NCI-H2107 treated with DMSO at 0.1 percent for 48 hours (cell line): ENCODE data around the gene MARK4.
A peak's percentile ranks its signal among the peaks of the same experiment; 100 is the strongest.
"Not testable (repeated sequence)": the region's sequence is repeated elsewhere in the genome, so short reads cannot be mapped to it uniquely, and the experiment has no call there.

Source experiments
- DNase-seq: peaks from one replicate; lab custom pipeline; 2025; ENCODE audit not compliant: unreplicated experiment; lab: John Stamatoyannopoulos, UW

Gene MARK4

DNA sequence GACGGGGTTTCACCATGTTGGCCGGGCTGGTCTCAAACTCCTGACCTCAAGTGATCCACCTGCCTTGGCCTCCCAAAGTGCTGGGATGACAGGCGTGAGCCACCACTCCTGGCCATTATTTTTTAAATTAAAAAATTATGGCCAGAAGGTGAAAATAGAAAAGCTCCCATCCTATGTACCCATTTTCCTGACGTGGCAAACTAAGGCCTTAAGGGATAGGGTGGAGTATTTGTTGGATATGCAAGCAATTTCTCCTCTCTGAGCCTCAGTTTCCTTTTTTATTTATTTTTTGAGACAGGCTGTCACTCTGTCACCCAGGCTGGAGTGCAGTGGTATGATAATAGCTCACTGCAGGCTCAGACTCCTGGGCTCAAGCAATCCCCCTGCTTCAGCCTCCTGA is 83.8 kb downstream of the MARK4 start:
- not testable (repeated sequence) for DNase-seq

DNA sequence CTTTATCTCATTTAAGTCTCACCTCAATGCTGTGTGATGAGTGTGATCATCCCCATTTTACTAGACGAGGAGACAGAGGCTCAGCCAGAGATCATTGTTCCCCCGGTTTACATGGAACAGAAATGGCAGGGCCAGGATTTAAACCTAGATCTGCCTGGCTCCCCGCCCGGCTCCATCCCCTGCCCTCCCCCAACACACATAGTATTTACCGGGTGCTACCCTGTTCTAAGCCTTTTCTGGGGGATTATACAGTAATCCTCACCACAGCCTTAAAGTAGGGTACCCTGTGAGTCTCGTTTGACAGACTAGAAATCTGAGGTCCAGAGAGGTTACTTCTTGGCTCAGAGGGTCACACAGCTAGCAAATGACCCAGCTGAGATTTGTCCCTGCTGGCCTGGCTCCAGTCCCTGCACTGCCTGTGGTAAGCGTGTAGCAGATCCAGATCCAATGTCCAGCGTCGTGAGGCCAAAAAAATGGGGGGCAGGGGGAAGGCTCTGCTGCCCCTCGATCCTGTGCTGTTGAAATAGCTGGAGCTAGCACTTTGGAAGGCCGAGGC is 85.7 kb downstream of the MARK4 start:
- DNase-seq = no peak

DNA sequence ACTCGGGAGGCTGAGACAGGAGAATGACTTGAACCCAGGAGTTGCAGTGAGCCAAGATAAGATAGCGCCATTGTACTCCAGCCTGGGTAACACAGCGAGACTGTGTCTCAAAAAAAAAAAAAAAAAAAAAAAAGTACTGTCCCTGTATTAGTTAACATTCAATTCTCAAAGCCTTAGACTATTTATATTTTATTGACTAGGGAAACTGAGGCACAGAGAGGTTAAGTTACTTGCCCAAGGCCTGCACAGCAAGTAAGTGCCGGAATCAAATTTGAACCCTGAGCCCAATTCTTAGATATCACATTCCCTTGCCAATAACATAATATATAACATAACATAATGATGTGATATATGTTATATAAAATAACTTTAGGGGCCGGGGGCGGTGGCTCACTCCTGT is 88.6 kb downstream of the MARK4 start:
- no peak for DNase-seq

DNA sequence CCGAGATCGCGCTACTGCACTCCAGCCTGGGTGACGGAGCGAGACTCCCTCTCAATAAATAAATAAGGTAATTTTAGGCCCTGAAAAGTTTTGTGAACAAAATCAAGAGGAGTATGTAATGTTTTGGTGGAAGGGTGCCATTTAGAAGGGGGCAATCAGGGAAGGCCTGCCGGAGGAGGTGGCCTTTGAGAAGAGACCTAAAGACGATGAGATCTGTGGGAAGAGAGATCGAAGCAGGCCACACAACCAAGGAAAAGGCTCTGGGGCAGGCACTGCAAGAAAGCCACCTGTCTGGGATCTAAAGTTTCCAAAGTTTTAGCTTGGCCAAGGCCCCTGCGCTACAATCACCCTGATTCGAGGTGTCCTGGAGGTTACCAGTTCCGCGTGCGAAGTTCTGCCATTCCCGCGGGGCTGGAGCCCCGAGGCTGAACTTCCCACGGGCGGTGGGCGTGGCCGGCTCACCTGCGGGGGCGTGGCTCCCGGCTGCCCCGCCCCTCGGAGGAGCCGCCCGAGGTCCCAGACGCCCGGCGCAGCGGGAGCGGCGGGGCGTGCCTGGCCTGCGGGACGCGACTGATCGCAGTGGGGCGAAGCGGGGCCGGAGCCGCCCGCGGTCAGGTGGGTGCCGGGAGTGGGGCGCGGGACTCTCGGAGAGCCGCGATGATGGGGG is 89.3 kb downstream of the MARK4 start, which contains the start of gene KLC3:
TSS of gene KLC3 (plus strand) at position 519 of the 667 bp plus-strand sequence. CDS start 4,792 bp downstream, outside the sequence.
- no peak for DNase-seq

DNA sequence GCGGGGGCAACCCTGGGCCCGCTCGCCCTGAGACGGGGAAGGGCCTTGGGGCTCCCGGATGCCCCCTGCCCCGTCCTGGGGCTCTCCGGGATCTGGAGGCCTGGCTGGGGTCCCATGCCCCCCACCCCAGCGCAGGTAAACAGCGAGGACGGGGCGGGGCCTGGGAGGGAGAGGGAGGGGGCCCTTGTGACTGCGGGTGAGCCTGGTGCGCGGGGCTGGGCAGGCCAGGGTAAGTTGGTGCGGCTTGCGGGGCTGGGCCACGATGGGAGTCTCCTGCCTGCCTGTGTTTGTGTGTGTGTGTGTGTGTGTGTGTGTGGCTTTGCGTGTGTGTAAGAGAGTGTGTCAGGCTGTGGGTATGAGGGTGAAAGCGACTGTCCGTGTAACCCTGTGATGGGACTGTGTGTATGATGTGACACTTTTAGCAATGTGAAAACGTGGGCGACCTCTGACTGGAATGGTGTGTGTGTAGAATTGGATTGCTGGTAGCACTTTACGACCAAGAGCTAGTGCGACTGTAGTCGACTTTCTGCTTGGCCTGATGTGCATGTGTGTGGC is 89.9 kb downstream of the MARK4 start:
- DNase-seq = no peak

DNA sequence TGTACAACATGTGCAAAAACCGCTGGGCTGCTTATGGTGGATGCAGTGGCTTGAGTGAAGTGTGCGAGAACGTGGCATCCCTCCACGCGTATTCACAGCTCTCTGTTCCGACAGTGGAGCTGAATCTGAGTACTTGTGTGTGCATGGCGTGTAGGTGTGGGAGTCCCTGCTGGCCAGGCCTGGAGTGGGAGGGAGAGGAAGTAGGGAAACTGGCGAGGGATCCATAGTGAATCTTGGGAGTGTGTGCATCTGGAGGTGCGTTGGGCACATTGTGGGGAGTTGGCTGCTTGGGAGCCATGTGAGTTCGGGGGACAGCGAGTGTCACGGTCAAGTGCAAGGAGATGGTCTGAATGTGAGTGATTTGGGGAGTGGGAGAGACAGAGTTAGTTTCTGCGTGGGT is 91.8 kb downstream of the MARK4 start:
- no peak for DNase-seq

DNA sequence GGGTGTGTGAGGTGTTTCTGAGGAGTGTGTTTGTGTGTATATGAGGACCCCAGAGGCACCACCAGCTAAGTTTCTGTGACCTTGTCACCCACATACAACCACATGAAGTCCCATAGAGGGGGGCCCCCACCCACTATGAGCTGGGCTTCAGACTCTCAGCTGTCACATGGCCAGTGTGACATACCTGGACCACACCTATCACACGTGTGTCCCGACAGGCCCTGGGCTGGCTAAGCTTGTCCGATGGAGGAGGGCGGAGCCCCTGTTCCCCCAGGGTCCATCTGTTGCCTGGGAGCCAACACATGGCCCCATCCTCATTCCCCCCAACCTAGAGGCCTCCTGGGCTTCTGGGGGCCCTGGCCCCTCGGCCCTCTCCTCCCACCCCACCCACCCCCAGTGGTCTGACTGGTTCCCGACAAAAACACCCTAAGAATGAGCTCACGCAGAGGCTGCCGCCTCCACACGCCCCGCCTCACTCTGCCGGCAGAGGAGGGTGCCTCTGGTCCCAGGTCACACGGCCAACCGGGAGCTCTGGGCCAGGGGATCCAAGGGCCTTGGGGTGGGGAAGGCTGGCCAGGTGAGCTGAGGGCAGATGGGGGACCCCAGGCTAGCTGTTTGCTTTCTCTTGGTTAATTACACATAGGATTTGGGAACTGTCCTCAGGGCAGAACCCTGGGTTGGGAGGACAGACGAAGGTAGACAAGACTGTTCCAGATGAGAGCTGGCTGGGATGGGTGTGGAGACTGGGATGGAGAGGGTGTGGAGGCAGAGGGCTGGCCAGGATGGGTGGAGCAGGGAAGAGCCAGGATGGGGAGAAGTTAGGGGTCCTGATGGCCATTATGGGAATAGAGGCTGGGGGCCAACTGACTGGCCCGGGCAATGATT is 93.8 kb downstream of the MARK4 start:
- DNase-seq = no peak

DNA sequence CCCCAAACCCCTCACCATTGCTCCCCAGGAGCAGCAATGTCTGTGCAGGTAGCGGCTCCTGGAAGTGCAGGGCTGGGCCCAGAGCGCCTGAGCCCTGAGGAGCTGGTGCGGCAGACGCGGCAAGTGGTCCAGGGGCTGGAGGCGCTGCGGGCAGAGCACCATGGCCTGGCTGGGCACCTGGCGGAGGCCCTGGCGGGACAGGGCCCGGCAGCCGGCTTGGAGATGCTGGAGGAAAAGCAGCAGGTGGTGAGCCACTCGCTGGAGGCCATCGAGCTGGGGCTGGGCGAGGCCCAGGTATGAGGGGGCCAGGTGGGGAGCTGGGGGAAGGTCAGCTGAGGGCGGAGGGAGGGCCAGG is 94.4 kb downstream of the MARK4 start:
- no peak for DNase-seq

DNA sequence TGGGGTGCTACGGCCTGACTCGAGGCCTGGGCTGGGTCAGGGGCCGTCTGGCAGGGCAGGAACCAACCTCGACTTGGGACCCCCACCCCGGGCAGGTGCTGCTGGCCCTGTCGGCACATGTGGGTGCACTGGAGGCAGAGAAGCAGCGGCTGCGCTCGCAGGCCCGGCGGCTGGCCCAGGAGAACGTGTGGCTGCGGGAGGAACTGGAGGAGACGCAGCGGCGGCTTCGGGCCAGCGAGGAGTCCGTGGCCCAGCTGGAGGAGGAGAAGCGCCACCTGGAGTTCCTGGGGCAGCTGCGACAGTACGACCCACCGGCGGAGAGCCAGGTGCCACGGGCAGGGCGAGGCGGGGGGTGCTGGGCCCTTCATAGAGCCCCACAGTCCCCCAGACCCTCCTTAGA is 95.4 kb downstream of the MARK4 start:
- DNase-seq = peak; percentile 26

DNA sequence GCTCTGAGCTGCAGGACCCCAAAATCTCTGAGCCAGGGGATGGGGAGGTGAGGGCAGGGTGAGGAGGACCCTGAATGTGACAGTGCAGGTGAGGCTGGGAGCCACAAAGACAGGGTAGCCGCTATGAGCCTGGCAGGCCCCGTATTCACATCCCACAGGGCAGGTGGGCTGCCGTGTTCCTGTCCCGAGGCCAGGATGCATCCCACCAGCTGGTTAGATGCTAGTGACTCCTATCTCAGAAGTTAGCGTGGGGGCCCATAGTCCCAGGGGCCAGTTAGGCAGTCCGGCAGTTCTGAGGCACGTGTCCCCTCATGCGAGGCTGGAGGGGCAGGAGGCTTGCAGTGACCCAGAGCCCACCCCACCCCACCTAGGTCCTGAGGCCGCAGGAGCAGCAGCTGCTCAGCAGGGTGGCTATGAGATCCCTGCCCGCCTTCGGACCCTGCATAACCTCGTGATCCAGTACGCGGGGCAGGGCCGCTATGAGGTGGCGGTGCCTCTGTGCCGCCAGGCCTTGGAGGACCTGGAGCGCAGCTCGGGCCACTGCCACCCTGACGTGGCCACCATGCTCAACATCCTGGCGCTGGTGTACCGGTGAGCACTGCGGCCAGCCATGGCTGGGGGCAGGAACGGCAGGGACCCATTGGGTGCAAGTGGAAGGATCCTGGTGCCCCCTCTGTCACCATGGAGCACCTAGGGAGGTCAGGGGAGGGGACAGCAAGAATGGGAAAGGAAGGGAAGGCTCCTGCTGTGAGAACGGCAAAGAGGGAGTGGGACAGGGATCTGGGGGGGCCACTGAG is 96.7 kb downstream of the MARK4 start:
- no peak for DNase-seq

DNA sequence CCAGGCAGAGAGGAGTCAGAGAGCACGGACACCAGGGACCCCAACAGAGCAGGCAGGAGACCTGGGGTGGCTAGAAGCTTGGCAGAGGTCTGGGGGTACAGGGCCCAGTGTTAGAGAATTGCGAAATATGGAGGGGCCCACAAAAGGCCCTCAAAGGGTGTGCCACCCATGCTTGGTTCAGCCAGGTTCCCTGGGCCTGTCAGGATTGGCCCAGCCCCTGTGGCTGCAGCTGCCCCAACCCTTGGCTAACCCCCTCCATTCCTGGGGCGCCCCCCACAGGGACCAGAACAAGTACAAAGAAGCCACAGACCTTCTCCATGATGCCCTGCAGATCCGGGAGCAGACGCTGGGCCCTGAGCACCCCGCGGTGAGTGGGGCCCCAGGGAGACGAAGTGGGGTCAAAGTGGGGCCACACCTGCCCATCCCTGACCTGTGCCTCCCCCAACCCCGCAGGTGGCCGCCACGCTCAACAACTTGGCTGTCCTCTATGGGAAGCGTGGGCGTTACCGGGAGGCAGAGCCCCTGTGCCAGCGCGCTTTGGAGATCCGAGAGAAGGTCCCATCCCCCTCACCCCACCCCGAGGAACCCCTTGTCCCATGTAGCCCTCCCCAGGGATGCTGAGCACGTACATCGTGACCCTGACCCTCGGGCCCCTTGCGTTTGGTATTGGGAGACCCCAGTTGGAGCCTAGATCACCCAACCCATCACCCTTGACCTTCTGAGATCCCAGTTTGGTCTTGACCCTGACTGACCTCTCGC is 97.5 kb downstream of the MARK4 start:
- DNase-seq = no peak

DNA sequence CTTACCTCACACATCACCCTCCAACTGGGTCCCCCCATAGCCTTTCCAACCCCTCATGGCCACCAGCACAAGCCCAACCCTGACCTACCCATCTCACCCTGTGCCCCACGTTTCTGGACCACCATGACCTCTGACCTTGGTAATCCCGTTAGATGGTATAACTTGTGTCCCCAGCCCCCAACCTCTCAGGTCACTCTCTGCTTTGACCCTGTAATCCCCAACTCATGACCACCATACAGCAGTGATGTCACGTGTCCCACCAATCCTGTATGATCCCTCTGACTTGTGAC is 98.0 kb downstream of the MARK4 start:
- DNase-seq = no peak

DNA sequence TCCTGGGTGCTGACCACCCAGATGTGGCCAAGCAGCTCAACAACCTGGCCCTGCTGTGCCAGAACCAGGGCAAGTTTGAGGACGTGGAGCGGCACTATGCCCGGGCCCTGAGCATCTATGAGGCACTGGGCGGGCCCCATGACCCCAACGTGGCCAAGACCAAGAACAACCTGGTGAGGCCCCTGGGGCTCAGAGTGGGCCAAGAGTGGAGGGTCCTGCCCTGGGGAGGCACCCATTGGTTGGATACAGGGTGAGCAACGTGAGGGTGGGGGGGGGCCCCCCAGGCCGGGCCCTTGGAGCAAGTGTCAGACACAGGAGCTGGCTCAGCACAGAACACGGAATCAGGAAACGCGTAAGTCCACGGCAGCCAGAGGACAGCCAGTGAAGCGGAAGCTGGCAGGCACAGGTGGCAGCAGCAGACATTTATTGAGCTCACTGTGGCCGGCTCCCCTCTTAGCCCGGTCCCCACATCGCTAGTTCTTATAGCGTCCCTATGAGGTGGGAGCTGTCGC is 98.4 kb downstream of the MARK4 start:
- no peak for DNase-seq

DNA sequence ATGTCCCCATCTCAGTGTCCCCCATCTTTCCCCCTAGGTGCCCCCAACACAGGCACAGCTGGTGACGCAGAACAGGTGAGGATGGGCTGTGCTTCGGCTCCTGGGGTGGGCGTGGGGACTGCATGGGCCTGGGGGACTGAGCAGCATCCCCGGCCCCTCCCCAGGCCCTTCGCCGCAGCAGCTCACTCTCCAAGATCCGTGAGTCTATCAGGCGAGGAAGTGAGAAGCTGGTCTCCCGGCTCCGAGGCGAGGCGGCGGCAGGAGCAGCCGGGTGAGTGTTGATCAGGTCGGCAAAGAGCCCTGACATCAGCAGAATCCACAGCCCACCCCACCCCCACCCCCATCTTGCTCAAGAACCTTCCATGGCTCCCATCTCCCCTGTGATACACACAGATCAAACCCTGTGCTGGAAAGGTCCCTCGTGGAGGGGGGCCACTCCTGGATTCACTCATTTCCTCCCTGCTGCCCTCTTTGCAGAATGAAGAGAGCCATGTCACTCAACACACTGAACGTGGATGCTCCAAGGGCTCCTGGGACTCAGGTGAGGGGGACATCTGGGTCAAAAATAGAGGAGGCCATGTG is 99.5 kb downstream of the MARK4 start:
- no peak for DNase-seq

DNA sequence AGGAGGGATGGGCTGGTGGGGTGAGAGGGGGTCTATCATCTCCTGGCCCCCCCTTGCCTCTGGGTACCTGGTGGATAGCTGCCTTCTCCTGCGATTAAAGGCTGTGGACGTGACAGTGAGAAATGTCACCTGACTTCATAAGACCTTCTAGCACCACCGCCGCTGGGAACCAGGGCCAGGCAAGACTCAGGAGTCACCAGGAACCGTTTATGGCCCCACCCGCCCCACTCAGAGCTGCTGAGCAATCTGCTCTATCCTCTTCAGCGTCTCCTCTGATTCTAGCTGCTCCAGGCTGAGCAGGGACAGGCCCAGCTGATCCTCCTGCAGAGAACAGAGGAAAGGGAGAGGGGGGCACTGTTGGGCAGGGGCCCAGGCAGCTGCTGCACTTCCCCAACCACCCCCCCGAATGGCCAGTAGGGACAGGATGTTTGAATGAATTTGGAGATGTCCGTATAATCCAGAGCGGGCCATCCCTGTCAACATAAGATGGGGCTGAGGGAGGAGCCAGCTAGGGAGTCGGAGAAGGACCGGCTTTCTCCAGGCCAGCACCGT is 100.4 kb downstream of the MARK4 start:
- DNase-seq = no peak

DNA sequence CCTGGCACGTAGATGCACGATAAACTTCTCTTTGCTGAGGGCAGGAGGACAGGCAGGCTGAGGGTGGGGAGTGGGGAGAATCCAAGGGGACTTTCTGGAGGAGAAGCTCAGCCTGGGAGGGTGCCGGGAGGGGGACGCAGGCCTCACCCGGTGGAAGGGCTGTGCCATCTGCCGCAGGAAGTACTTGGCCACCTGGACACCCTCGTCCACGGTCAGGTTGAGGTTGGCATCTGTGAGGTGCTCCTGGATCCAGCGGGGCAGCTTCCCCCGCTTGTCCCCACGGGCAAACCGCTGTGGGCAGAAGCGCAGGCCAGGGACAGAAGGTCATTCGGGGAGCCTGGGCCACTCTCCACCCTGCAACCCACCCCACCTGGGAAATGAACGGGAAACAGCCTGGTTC is 101.0 kb downstream of the MARK4 start:
- no peak for DNase-seq

DNA sequence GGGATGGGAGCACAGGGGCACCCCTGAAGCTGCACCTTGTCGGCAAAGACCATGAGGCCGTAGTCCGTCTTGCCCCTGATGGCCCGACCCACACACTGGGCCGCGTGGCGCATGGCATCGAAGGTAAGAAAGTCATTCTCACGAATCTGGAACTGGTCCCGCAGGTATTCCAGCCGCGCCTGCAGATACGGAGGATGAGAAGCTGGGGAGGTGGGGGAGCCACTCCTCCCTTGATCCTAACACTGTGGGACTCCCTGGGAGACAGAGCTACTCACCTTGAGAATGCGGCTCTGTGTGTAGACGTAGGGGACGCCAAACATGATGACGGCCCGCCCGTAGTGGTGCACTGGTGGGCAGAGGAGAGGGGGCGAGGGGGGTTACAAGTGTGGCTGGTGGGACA is 101.4 kb downstream of the MARK4 start:
- no peak for DNase-seq

DNA sequence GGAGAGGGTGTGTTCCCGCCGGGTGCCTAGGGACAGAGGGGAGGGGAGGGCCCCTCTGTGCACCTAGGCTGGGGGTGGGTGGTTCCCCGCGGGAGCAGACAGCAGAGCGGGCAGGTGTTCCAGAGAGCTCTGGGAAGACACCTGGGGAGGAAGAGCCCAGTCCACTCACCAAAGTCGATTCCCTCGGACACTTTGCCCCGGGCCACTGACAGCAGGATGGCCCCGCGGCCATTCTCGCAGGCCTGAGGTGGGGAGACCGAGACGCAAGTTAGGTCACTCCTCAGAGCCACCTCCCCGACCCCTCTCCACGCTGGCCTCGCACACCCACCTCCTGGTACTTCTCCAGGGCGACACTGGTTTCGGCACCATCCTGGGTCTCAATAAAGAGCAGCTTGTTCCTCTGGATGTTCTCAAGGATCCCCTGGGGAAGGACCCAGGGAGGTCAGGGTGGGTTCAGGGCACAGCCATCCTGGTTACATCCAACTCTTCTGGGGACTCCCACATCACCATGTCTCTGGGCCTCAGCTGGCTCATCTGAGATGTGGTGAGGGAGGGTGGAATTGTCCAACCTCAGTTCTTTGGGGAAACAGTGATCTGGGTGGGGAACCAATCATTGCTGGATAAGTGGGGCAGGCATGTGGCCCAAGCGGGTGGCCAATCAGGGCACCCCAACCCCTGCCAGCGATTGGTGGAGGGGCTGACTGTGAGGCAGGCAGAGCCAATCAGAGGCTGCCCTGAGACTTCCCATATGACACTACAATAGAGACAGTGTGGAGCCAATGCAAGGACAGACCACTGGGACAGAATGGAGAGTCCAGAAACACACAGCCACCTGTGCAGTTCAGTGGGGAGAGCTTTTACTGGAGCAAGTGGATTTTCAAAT is 102.1 kb downstream of the MARK4 start:
- DNase-seq = no peak
